ENCODE data around the gene BCKDHB.

DNA sequence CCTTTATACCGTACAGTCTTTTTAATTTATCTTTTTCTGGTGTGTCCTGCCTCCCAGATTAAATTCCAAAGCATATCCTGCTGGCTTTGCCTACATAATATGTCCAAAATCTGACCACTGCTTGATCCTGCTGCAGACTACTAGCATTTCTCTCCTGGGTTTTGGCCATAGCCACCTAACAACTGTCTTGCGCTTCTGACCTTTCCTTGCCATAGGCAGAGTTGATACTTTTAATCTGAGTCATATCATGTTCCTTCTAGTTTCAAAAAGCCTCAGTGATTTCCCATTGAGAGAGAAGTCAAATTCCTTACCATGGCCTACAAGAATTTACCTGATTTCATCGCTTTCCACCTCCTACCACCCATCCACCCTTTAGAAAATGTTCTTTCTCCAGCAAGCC lies 104.8 kb downstream of the BCKDHB start:
- TF ChIP-seq PKNOX1 (IDR thresholded peaks at IDR 0.05) (no peak), SP1 (IDR thresholded peaks at IDR 0.05) (no peak), TARDBP (IDR thresholded peaks at IDR 0.05) (no peak), FOXM1 (IDR thresholded peaks at IDR 0.05; ENCODE audit: borderline replicate concordance) (no peak), BHLHE40 (IDR thresholded peaks at IDR 0.05; ENCODE audit: borderline replicate concordance) (no peak), ZNF384 (IDR thresholded peaks at IDR 0.05) (no peak), ARNT (IDR thresholded peaks at IDR 0.05) (no peak)
